Endothelial cell of umbilical vein (primary cell): ENCODE results near the gene ZNRF3. TPM values are rescaled to one million over a fixed set of nuclear protein-coding genes. Genes with fewer than 3 reads are reported as not detected.

Source experiments
- BruUV-seq: library from RNA; stranded (reverse); fragments of 400-500 nt; replicated peaks from 2 replicates; lab custom pipeline; 2021; lab: Mats Ljungman, UMichigan
- CTCF ChIA-PET: fragments of 300-600, 350-600 bp; sonication (Branson Sonifier 250); formaldehyde crosslinking; loops from one replicate; lab custom pipeline; 2021; ENCODE audit warnings: antibody characterized with exemption, inconsistent platforms; lab: Charles Lee
- POLR2A ChIA-PET: fragments of 300-600, 350-600 bp; sonication (Branson Sonifier 250); formaldehyde crosslinking; loops from one replicate; lab custom pipeline; 2021; ENCODE audit warnings: antibody characterized with exemption, inconsistent platforms; lab: Charles Lee
- DNase-seq: peaks from one replicate; pipeline ENCODE4 v3.0.0-alpha.2; 2011; ENCODE audit warnings: low read depth, low spot score
- FAIRE-seq: peaks from 2 replicates; lab custom pipeline; 2011; peaks lifted over from hg19 to GRCh38; lab: Jason Lieb, UNC
- H2AFZ ChIP-seq: 2 replicates; pipeline ENCODE4 v1.6.0; 2012; ENCODE audit warnings: low read depth, low read length, control low read depth, inconsistent platforms
- H3K27ac ChIP-seq: 2 replicates; pipeline ENCODE4 v1.5.1; 2011; ENCODE audit warnings: low read depth, mild to moderate bottlenecking, control low read depth, low read length, moderate library complexity; ENCODE audit not compliant: insufficient read depth
- H3K27me3 ChIP-seq, 2 experiments: 2 replicates each; pipeline versions ENCODE4 v1.6.0 to v1.6.1; 2011; ENCODE audit warnings: low read length in 2 of 2, mixed read lengths in 1 of 2; ENCODE audit not compliant: control insufficient read depth in 2 of 2, insufficient read depth in 2 of 2
- H3K36me3 ChIP-seq, 2 experiments: 2 replicates in 1 of 2; 3 replicates in 1 of 2; pipeline ENCODE4 v1.5.1; 2011; ENCODE audit warnings: low read length in 2 of 2, mild to moderate bottlenecking in 1 of 2, moderate library complexity in 1 of 2; ENCODE audit not compliant: control insufficient read depth in 2 of 2, insufficient read depth in 2 of 2; ENCODE audit errors: extremely low read depth in 1 of 2
- H3K4me1 ChIP-seq: 3 replicates; pipeline ENCODE4 v1.5.1; 2011; ENCODE audit warnings: mild to moderate bottlenecking, low read length; ENCODE audit not compliant: control insufficient read depth, insufficient read depth; ENCODE audit errors: extremely low read depth
- H3K4me2 ChIP-seq: 2 replicates; pipeline ENCODE4 v1.6.1; 2011; ENCODE audit warnings: low read length, control low read depth, mixed read lengths; ENCODE audit not compliant: insufficient read depth
- H3K4me3 ChIP-seq, 3 experiments: fragments of 200-600 bp in 1 of 3; sonication (generic), shearing (Covaris generic) in 1 of 3; replicated peaks in 1 of 3; 2 replicates each; pipeline ENCODE4 v1.5.1; 2011 to 2016; ENCODE audit warnings: control low read depth in 3 of 3, low read length in 3 of 3, mild to moderate bottlenecking in 2 of 3, inconsistent platforms in 1 of 3, low read depth in 1 of 3, moderate library complexity in 1 of 3; ENCODE audit not compliant: insufficient read depth in 1 of 3
- H3K79me2 ChIP-seq: 2 replicates; pipeline ENCODE4 v1.6.0; 2012; ENCODE audit warnings: low read length, inconsistent platforms; ENCODE audit not compliant: control insufficient read depth, insufficient read depth
- H3K9ac ChIP-seq: replicated peaks from 2 replicates; pipeline ENCODE3; 2011; ENCODE audit warnings: low read length, control low read depth; ENCODE audit not compliant: insufficient read depth; ENCODE audit errors: extremely low read depth
- H3K9me1 ChIP-seq: replicated peaks from 3 replicates; pipeline ENCODE4 v1.6.0; 2011; ENCODE audit warnings: mild to moderate bottlenecking, low read length; ENCODE audit not compliant: control insufficient read depth, insufficient read depth; ENCODE audit errors: extremely low read depth
- H3K9me3 ChIP-seq: replicated peaks from 2 replicates; pipeline ENCODE4 v1.5.1; 2012; ENCODE audit warnings: low read length, inconsistent platforms; ENCODE audit not compliant: control insufficient read depth, insufficient read depth
- H4K20me1 ChIP-seq: replicated peaks from 2 replicates; pipeline ENCODE3; 2011; ENCODE audit warnings: mild to moderate bottlenecking, low read length; ENCODE audit not compliant: control insufficient read depth, insufficient read depth; ENCODE audit errors: extremely low read depth
- EZH2 ChIP-seq: IDR thresholded peaks from 2 replicates; pipeline ENCODE4 v1.6.1; 2012; ENCODE audit warnings: borderline replicate concordance, low read depth, mild to moderate bottlenecking, moderate library complexity, low read length, inconsistent platforms; ENCODE audit not compliant: severe bottlenecking
- FOS ChIP-seq: IDR thresholded peaks from 2 replicates; pipeline ENCODE4 v1.6.1; 2011; ENCODE audit warnings: mild to moderate bottlenecking, low read length, moderate library complexity, borderline replicate concordance; ENCODE audit not compliant: insufficient read depth
- GATA2 ChIP-seq: IDR thresholded peaks from 2 replicates; pipeline ENCODE4 v1.7.0; 2011; ENCODE audit warnings: low read depth, mild to moderate bottlenecking, moderate library complexity, mixed read lengths, low read length; ENCODE audit not compliant: insufficient read length, insufficient read depth
- JUN ChIP-seq: IDR thresholded peaks from 2 replicates; pipeline ENCODE4 v1.6.1; 2011; ENCODE audit warnings: borderline replicate concordance, low read depth; ENCODE audit not compliant: insufficient read length, insufficient read depth
- MYC ChIP-seq: IDR thresholded peaks from one replicate; pipeline ENCODE4 v1.6.1; 2011; ENCODE audit warnings: mild to moderate bottlenecking, low read depth, low read length
- POLR2A ChIP-seq: IDR thresholded peaks from 2 replicates; pipeline ENCODE4 v1.6.1; 2012; ENCODE audit warnings: low read depth, mild to moderate bottlenecking, control low read depth, low read length
- POLR2AphosphoS5 ChIP-seq: IDR thresholded peaks from 2 replicates; pipeline ENCODE4 v1.6.1; 2012; ENCODE audit warnings: low read depth, mild to moderate bottlenecking, control low read depth, low read length, moderate library complexity; ENCODE audit not compliant: insufficient read depth
- dilution Hi-C: fragments of 300-500 bp; cut with MboI; formaldehyde crosslinking; loops from one replicate; pipeline ENCODE4 v1.15.0; 2019; ENCODE audit warnings: low sequenced_read_pairs; ENCODE audit not compliant: extremely low pct_ligation_motif_present
- intact Hi-C: fragments of 100-400 bp; cut with micrococcal nuclease; formaldehyde crosslinking; loops from one replicate; pipeline ENCODE4 v1.10.0; 2022
- polyA plus RNA-seq, 4 experiments: library from polyadenylated mRNA; depleted of rRNA in 3 of 4; stranded (reverse) in 3 of 4; unstranded in 1 of 4; fragments of >200 nt; gene quantifications; 2 replicates each; pipeline versions ENCODE4 v1.2.1 to v1.2.3, GENCODE V29; 2011 to 2012; ENCODE audit warnings: missing spikeins in 1 of 4
- total RNA-seq: library from RNA; stranded (reverse); gene quantifications from 2 replicates; pipeline ENCODE4 v1.2.3, GENCODE V29; 2021
- TF ChIP-seq, protein P1 (sequence below): IDR thresholded peaks from 2 replicates; pipeline ENCODE4 v1.6.1; 2011; ENCODE audit not compliant: insufficient read depth, insufficient read length
- TF ChIP-seq, protein P2 (sequence below), 2 donors: IDR thresholded peaks; 1 replicate in 1 of 2; 2 replicates in 1 of 2; pipeline ENCODE4 v1.5.1; 2011; ENCODE audit warnings: low read length in 2 of 2, mild to moderate bottlenecking in 2 of 2, moderate library complexity in 2 of 2, control low read depth in 1 of 2, inconsistent platforms in 1 of 2, low read depth in 1 of 2; ENCODE audit not compliant: insufficient read depth in 1 of 2; ENCODE audit errors: extremely low read depth in 1 of 2

The ZNRF3 gene
- total and polyA plus RNA-seq, 2 donors (not counting 3 experiments of a cell fraction or from before 2014, with no cell fraction given): 2.7 to 5.2 TPM

- POLR2A ChIA-PET: no interaction called here
- intact Hi-C loops: no loop called here
- H3K79me2 ChIP-seq: no peaks in the 10 kb centered on the region
These were observed 13.2 kb downstream of the ZNRF3 start for GRCh38 chr22:28896611-28897010.

More at GRCh38 chr22:28896611-28897010, 13.2 kb downstream of the ZNRF3 start:
- H3K9me1 ChIP-seq: no peaks in the 10 kb centered on the region
- no peak overlapping the region for H3K9ac ChIP-seq
- H3K4me3 ChIP-seq: no peak overlapping the region
- DNase-seq (no peak), FAIRE-seq (no peak)
- dilution Hi-C loops: no loop called here
- H3K4me2 ChIP-seq: no peak overlapping the region
- H3K36me3 ChIP-seq: no peaks in the 10 kb centered on the region
- TF ChIP-seq, protein P1, sequence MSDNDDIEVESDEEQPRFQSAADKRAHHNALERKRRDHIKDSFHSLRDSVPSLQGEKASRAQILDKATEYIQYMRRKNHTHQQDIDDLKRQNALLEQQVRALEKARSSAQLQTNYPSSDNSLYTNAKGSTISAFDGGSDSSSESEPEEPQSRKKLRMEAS: no peak
- TF ChIP-seq MYC (no peak), POLR2A (no peak), GATA2 (no peak), JUN (no peak), EZH2 (no peak), FOS (no peak), POLR2AphosphoS5 (no peak)
- TF ChIP-seq, protein P2, sequence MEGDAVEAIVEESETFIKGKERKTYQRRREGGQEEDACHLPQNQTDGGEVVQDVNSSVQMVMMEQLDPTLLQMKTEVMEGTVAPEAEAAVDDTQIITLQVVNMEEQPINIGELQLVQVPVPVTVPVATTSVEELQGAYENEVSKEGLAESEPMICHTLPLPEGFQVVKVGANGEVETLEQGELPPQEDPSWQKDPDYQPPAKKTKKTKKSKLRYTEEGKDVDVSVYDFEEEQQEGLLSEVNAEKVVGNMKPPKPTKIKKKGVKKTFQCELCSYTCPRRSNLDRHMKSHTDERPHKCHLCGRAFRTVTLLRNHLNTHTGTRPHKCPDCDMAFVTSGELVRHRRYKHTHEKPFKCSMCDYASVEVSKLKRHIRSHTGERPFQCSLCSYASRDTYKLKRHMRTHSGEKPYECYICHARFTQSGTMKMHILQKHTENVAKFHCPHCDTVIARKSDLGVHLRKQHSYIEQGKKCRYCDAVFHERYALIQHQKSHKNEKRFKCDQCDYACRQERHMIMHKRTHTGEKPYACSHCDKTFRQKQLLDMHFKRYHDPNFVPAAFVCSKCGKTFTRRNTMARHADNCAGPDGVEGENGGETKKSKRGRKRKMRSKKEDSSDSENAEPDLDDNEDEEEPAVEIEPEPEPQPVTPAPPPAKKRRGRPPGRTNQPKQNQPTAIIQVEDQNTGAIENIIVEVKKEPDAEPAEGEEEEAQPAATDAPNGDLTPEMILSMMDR (IDR thresholded peaks at IDR 0.05; ENCODE audit: extremely low read depth in 1 of 2, insufficient read depth in 1 of 2, low read depth in 1 of 2, low read length in 2 of 2): no peak
- no peaks in the 10 kb centered on the region for H3K4me1 ChIP-seq
- no peaks in the 10 kb centered on the region for H4K20me1 ChIP-seq
- no peaks in the 10 kb centered on the region for H3K9me3 ChIP-seq
- H2AFZ ChIP-seq: no peak overlapping the region
- H3K27me3 ChIP-seq: no peaks in the 10 kb centered on the region
- H3K27ac ChIP-seq: no peak overlapping the region
- no TSS peak for BruUV-seq
- CTCF ChIA-PET: no interaction called here
